Measurements from ENCODE around the gene CNPY4. TPM values are rescaled to one million over a fixed set of nuclear protein-coding genes. Genes with fewer than 3 reads are reported as not detected.

CNPY4 gene
- total and polyA plus RNA-seq, 2 experiments from 2014 or later, result 26.2 to 26.9 TPM

- Histone ChIP-seq H3K4me2 (ENCODE audit: unreplicated experiment) (no peak overlapping the region), H3K27me3 (replicated peaks; ENCODE audit: insufficient read depth) (no peaks in the 10 kb centered on the region), H3K9me3 (ENCODE audit: low read depth) (no peaks in the 10 kb centered on the region), H3K79me2 (ENCODE audit: insufficient read depth) (peaks cover 36% of the 10 kb centered on the region), H3K36me3 (ENCODE audit: low read depth) (peaks cover 15% of the 10 kb centered on the region; the same call in 1 of the 2 replicates), H3K9me2 (ENCODE audit: insufficient read depth) (no peaks in the 10 kb centered on the region), H4K20me1 (ENCODE audit: insufficient read depth) (no peaks in the 10 kb centered on the region), H3K4me1 (ENCODE audit: insufficient read depth) (peaks cover 5% of the 10 kb centered on the region; the same call in 1 of the 2 replicates), H3F3A (ENCODE audit: insufficient read depth) (peaks cover 4% of the 10 kb centered on the region; the same call in 1 of the 2 replicates), H3K4me3 (no peak overlapping the region; the same call in 1 of the 2 replicates), H2AFZ (no peak overlapping the region), H3K27ac (no peak overlapping the region), H3K9ac (peak overlapping the region; percentile 86; the same call in 1 of the 2 replicates)
- TF ChIP-seq EZH2 (IDR thresholded peaks at IDR 0.05; ENCODE audit: insufficient read depth, poor library complexity, severe bottlenecking) (no peak), EZH2phosphoT487 (IDR thresholded peaks at IDR 0.05; ENCODE audit: insufficient read depth, low read depth) (no peak)
- WGBS, 2 experiments (ENCODE audit: low coverage in 1 of 2, low lambda C conversion rate in 2 of 2, missing lambda C conversion rate in 2 of 2), result 84 to 85% methylated on average over 17 of the region's 17 CpGs
- no peak for DNase-seq
- in situ Hi-C loops (cut with MboI), result no loop called here
These were observed 16.2 kb upstream of the CNPY4 start for GRCh38 chr7:100102950-100103840.

GRCh38 chr7:100105534-100105933 lies 13.9 kb upstream of the CNPY4 start:
- Histone ChIP-seq H3K27ac (no peak overlapping the region), H3K4me3 (no peak overlapping the region), H3K27me3 (replicated peaks; ENCODE audit: insufficient read depth) (no peaks in the 10 kb centered on the region), H3K36me3 (ENCODE audit: low read depth) (0 out of 2 replicates have a peak, but pooled peaks cover 4% of the 10 kb centered on the region), H4K20me1 (ENCODE audit: insufficient read depth) (no peaks in the 10 kb centered on the region), H2AFZ (no peak overlapping the region), H3K4me1 (ENCODE audit: insufficient read depth) (no peaks in the 10 kb centered on the region), H3K79me2 (ENCODE audit: insufficient read depth) (peaks cover 15% of the 10 kb centered on the region), H3F3A (ENCODE audit: insufficient read depth) (no peaks in the 10 kb centered on the region; the same call in 1 of the 2 replicates), H3K9ac (no peak overlapping the region), H3K4me2 (ENCODE audit: unreplicated experiment) (no peak overlapping the region), H3K9me2 (ENCODE audit: insufficient read depth) (no peaks in the 10 kb centered on the region), H3K9me3 (ENCODE audit: low read depth) (no peaks in the 10 kb centered on the region)
- 98% methylated on average over 4 of the region's 4 CpGs for WGBS, 2 experiments (ENCODE audit: low coverage in 1 of 2, low lambda C conversion rate in 2 of 2, missing lambda C conversion rate in 2 of 2)
- no peak for DNase-seq
- TF ChIP-seq EZH2phosphoT487 (IDR thresholded peaks at IDR 0.05; ENCODE audit: insufficient read depth, low read depth) (no peak), EZH2 (IDR thresholded peaks at IDR 0.05; ENCODE audit: insufficient read depth, poor library complexity, severe bottlenecking) (no peak)
- in situ Hi-C loops (cut with MboI), result no loop called here

GRCh38 chr7:100106633-100107032 lies 12.8 kb upstream of the CNPY4 start:
- TF ChIP-seq EZH2 (IDR thresholded peaks at IDR 0.05; ENCODE audit: insufficient read depth, poor library complexity, severe bottlenecking), result no peak
- TF ChIP-seq EZH2phosphoT487 (IDR thresholded peaks at IDR 0.05; ENCODE audit: insufficient read depth, low read depth), result no peak
- no peaks in the 10 kb centered on the region; the same call in 1 of the 2 replicates for H3F3A ChIP-seq (ENCODE audit: insufficient read depth)
- H4K20me1 ChIP-seq (ENCODE audit: insufficient read depth), result no peaks in the 10 kb centered on the region
- no peak overlapping the region for H3K4me3 ChIP-seq
- in situ Hi-C loops (cut with MboI), result no loop called here
- no peak overlapping the region for H3K4me2 ChIP-seq (ENCODE audit: unreplicated experiment)
- no peaks in the 10 kb centered on the region for H3K9me3 ChIP-seq (ENCODE audit: low read depth)
- H3K27ac ChIP-seq, result no peak overlapping the region
- peaks cover 12% of the 10 kb centered on the region for H3K79me2 ChIP-seq (ENCODE audit: insufficient read depth)
- H3K9me2 ChIP-seq (ENCODE audit: insufficient read depth), result no peaks in the 10 kb centered on the region
- DNase-seq, result no peak
- 0 out of 2 replicates have a peak, but pooled peaks cover 4% of the 10 kb centered on the region for H3K36me3 ChIP-seq (ENCODE audit: low read depth)
- 72 to 76% methylated on average over 17 of the region's 17 CpGs for WGBS, 2 experiments (ENCODE audit: low coverage in 1 of 2, low lambda C conversion rate in 2 of 2, missing lambda C conversion rate in 2 of 2)
- H2AFZ ChIP-seq, result no peak overlapping the region
- no peaks in the 10 kb centered on the region for H3K4me1 ChIP-seq (ENCODE audit: insufficient read depth)
- H3K9ac ChIP-seq, result no peak overlapping the region
- H3K27me3 ChIP-seq (replicated peaks; ENCODE audit: insufficient read depth), result no peaks in the 10 kb centered on the region

- 88 to 91% methylated on average over 15 to 25 of the region's 25 CpGs for WGBS, 2 experiments (ENCODE audit: low coverage in 1 of 2, low lambda C conversion rate in 2 of 2, missing lambda C conversion rate in 2 of 2)
- DNase-seq, result no peak
- H3K27me3 ChIP-seq (replicated peaks; ENCODE audit: insufficient read depth), result no peaks in the 10 kb centered on the region
- no peaks in the 10 kb centered on the region for H3K9me3 ChIP-seq (ENCODE audit: low read depth)
- H3K79me2 ChIP-seq (ENCODE audit: insufficient read depth), result peaks cover 11% of the 10 kb centered on the region
- in situ Hi-C loops (cut with MboI), result no loop called here
- no peaks in the 10 kb centered on the region; the same call in 1 of the 2 replicates for H3F3A ChIP-seq (ENCODE audit: insufficient read depth)
- no peak overlapping the region for H3K4me2 ChIP-seq (ENCODE audit: unreplicated experiment)
- H3K27ac ChIP-seq, result no peak overlapping the region
- 0 out of 2 replicates have a peak, but pooled peaks cover 4% of the 10 kb centered on the region for H3K36me3 ChIP-seq (ENCODE audit: low read depth)
- no peak overlapping the region for H3K4me3 ChIP-seq
- no peak for TF ChIP-seq EZH2phosphoT487 (IDR thresholded peaks at IDR 0.05; ENCODE audit: insufficient read depth, low read depth)
- TF ChIP-seq EZH2 (IDR thresholded peaks at IDR 0.05; ENCODE audit: insufficient read depth, poor library complexity, severe bottlenecking), result no peak
- H3K9me2 ChIP-seq (ENCODE audit: insufficient read depth), result no peaks in the 10 kb centered on the region
- no peaks in the 10 kb centered on the region for H4K20me1 ChIP-seq (ENCODE audit: insufficient read depth)
- H3K9ac ChIP-seq, result no peak overlapping the region
- H3K4me1 ChIP-seq (ENCODE audit: insufficient read depth), result no peaks in the 10 kb centered on the region
- H2AFZ ChIP-seq, result no peak overlapping the region
These were observed 12.2 kb upstream of the CNPY4 start for GRCh38 chr7:100107125-100107737.
